SW480 (cell line): ENCODE data around the gene CSNK1D.
A peak's percentile ranks its signal among the peaks of the same experiment; 100 is the strongest.

Source experiments
- DNase-seq: peaks from one replicate; pipeline ENCODE4 v3.0.0-alpha.2; 2016; ENCODE audit warnings: low spot score

CSNK1D gene

GRCh38 chr17:82295472-82295814 lies 21.9 kb upstream of the CSNK1D start:
- DNase-seq = no peak

DNA sequence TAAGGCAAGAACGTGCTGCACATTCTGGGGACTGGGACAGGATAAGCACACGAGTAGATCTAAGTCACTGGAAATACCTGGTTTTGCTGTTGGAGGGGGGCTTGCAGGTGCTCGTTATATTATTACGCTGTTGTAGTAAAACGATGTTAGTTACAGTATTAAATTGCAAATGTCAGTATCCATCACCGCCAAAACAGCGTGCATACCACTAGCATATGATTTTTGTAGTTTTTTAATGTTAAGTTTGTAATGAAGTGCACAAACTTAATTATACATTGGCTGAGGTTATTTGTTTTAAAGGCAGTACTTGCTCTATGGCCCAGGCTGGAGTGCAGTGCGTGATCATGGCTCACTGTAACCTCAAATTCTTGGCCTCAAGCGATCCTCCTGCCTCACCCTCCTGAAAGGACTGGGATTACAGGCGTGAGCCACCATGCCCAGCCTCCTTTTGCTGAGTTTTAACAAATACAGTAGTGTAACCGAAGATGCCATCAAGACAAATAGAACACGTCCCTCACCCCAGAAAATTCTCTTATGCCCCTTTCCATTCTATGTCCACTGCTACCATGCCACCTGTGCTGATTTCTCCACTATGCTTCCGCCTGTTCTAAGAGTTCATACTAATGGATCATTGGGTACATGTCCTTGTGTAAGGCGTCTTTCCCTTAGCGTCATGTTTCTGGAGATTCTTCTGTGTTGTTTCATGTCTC lies 20.7 kb upstream of the CSNK1D start:
- no peak for DNase-seq

DNA sequence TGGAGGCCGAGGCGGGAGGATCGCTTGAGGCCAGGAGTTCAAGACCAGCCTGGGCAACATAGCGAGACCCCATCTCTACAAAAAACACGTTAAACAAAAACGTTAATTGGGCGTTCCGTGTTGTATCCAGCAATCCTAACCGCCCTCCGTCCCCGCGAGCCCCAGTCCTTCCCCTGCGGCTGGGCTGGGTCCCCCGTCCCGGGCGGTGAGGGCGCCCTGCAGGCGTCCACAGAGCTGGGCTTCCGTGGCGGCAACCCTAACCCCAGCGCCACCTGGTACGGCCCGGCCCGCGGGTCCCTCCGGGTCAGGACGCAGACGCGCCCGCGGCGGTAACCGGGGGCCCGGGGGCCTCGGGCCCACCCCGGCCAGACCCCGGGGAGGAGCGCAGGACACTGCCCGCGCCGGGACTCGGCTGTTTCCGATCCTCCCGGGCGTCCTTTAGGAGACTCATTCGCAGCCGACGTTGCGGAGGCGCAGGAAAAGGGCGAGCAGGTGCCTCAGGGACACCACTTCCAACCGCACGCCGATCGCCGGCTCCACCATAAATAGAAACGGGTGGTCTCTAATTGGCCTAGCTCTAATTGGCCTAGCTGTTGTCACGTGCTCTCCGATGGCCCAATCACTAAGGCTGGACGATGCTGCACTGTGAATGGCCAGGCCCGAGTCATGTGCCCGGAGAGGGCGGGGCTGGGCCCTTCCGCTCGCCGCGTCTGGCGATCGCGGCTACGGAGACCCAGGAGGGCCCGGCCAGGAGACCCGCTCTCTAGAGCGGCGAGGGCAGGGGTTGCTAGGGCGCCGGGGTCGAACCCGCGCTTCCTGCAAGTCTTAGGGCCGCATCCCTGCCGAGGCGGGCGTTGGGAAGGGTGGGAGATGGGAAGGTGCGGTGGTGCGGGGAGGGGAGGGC lies 19.0 kb upstream of the CSNK1D start:
- peak; percentile 99 for DNase-seq

GRCh38 chr17:82291582-82292250 lies 18.2 kb upstream of the CSNK1D start:
- no peak for DNase-seq

GRCh38 chr17:82287868-82288801 lies 14.6 kb upstream of the CSNK1D start:
- peak; percentile 50 for DNase-seq

- no peak for DNase-seq
Observed at GRCh38 chr17:82287013-82287867, 13.7 kb upstream of the CSNK1D start.

GRCh38 chr17:82285141-82285540 lies 11.6 kb upstream of the CSNK1D start:
- no peak for DNase-seq

DNA sequence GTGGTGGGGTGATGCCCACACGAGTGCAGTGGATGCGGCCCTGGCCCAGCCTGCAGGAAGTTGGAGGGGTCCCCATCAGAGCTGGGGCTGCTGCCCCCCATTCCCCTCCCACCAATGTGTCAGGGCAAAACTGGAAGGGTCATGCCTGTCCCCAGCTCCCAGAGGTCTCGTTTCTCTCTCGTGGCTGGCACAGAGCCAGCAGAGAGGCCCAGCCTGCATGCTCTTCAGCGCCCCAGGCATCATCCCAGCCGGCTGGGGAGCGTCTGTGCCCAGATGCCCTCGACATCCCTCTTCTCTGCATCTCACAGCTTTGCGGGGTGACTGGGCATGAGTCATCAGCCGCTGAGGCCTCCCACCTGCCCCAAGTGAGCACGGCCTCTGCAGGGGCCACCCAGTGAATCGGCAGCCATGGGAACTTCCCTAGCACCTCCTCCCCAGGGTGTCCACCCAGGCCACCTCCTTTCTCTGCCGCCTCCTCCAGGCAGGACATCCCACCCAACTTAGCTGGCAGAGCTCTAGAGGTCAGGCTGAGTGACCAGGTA lies 9.8 kb upstream of the CSNK1D start:
- peak; percentile 83 for DNase-seq

DNA sequence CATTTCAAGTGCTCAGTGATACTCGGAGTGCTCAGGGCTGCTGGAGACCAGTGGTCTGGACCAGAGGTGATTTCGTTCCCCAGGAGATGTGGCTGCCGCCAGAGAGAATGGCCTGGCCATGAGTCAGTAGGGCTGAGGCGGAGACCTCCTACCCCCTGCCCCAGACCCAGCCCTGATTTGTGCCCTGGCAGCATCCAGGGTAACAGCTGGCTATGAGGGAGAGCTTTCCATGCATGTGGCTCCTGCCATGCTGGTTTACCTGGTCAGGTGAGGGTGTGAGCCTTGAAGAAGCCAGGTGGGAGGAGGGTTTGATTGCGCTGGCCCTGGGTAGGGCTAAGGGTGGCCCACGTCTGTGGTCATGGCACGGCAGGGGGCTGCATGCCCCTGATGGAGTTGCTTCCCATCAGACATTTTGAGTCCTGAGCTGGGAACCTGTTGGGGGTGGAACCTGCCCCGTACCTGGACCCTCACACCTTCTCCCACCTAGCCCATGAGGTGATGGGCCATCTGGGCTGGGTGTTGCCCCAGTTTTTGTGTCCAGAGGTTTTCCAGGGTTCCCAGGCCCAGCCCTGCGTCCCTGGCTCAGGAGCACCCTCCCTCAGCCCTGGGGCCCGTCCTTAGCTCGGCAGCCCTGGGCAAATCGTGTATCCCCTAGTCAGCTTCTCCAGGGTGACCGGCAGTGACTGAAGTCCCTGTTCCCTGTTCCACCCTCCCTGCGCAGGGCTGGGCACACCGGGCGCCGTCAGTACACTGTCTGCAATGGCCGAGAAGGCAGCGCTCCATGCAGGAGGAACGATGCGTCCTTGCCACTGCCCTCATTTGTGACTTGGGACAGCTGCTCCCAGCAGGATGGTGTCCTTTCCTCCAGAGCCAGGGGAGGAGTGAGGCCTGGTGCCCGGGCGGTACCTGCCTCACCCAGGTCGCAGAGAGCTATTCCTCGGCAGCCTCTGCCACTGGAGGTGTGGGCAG lies 9.0 kb upstream of the CSNK1D start:
- no peak for DNase-seq

- peak; percentile 91 for DNase-seq
Observed at GRCh38 chr17:82281502-82282238, 8.2 kb upstream of the CSNK1D start.

GRCh38 chr17:82281076-82281475 lies 7.6 kb upstream of the CSNK1D start:
- no peak for DNase-seq

- DNase-seq = no peak
Observed at GRCh38 chr17:82280537-82280936, 7.0 kb upstream of the CSNK1D start.

GRCh38 chr17:82278786-82279391 lies 5.4 kb upstream of the CSNK1D start:
- no peak for DNase-seq

DNA sequence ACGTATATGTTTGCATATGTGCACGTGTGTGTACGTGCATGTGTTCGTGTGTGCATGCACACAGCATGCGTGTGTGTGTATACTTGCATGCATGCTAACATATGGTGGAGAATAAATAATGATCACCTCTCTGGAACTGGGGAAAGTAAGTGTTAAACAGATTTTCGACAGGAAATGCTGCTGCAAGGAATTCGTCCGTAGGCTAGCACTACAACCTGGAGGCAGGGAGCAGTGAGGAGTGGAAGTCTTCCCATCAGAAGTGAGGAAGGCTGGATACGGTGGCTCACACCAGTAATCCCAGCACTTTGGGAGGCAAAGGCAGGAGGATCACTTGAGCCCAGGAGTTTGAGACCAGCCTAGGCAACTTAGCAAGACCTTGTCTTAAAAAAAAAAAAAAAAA lies 4.8 kb upstream of the CSNK1D start:
- DNase-seq = no peak

DNA sequence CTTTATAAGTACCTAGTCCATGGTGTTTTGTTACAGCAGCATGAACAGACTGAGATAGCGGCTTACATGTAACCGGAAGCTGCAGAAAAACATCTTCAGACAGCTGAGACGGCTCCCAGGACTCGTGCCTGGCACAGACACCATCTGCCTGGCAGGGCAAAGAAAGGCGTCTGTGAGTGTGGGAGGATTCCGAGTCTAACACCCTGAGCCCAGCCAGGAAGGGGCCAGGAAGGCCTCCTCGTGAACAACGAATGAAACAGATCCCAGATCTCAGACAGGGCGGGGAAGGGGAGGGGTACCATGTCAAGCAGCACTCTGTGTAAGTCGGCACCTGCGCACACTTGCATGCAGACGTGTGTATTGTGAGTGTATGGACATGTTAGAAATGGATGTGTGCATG lies 4.4 kb upstream of the CSNK1D start:
- DNase-seq = no peak

DNA sequence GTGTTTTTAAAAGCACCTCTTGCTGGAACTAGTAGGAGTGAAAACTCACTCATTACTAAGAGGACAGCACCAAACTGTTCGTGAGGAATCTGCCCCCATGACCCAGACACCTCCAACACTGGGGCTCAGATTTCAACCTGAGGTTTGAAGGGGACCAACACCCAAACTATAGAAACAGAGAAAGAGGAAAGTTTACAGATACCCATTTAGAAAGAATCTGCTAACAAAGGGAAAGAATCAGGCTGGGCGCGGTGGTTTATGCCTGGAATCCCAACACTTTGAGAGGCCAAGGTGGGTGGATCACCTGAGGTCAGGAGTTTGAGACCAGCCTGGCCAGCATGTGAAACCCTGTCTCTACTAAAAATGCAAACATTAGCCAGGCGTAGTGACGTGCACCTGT lies 3.4 kb upstream of the CSNK1D start:
- DNase-seq = no peak

DNA sequence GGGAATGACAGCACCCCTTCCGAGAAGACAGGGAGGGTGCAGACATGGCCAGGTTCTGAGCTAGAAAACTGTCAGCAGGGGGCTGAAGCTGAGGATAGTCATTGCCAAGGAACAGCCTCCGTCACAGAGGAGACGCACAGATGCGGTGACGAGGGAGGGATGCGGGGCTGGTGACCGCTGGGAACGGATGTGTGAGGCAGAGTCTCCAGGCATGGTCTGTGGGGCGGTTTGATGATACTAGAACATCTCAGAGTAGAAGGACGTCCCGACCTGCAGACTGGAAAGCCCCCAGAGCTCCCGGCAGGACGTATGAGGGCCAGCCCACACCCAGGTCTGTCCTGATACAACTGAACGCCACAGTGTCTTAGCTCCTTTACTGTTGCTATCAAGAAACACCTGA lies 1.8 kb upstream of the CSNK1D start:
- no peak for DNase-seq
